Ovary (tissue), 9 donors: Measurements from ENCODE around the gene TTPAL. TPM values are rescaled to one million over a fixed set of nuclear protein-coding genes. Genes with fewer than 3 reads are reported as not detected.

Source experiments
- DNase-seq, 5 donors: peaks; one replicate each; pipeline ENCODE4 v3.0.0-alpha.2; 2019 to 2020
- H3K27ac ChIP-seq, 2 donors: fragments of 200-600 bp; one replicate each; pipeline versions ENCODE4 v1.5.1 to v1.8.0; 2019 to 2022
- H3K27me3 ChIP-seq: fragments of 200-600 bp; one replicate; pipeline ENCODE4 v1.8.0; 2022
- H3K36me3 ChIP-seq: fragments of 200-600 bp; sonication (generic); one replicate; pipeline ENCODE4 v1.5.1; 2019
- H3K4me1 ChIP-seq: one replicate; pipeline ENCODE4 v1.8.1; 2013; ENCODE audit warnings: mild to moderate bottlenecking, moderate library complexity; ENCODE audit not compliant: insufficient read depth
- H3K4me3 ChIP-seq: fragments of 200-600 bp; sonication (generic); one replicate; pipeline ENCODE4 v1.5.1; 2017
- H3K9me3 ChIP-seq, 2 donors: fragments of 200-600 bp in 1 of 2; sonication (generic) in 1 of 2; one replicate each; pipeline versions ENCODE4 v1.5.1 to v1.8.1; 2013 to 2019; ENCODE audit warnings: mild to moderate bottlenecking in 1 of 2, moderate library complexity in 1 of 2
- CTCF ChIP-seq, 3 donors: fragments of 450-650 bp in 2 of 3; fragments of 200-600 bp in 1 of 3; IDR thresholded peaks; one replicate each; pipeline versions ENCODE4 v1.5.1 to v1.8.0; 2016 to 2022; ENCODE audit warnings: antibody characterized with exemption in 3 of 3, mild to moderate bottlenecking in 1 of 3
- EP300 ChIP-seq: sonication (generic); formaldehyde crosslinking; IDR thresholded peaks from one replicate; pipeline ENCODE4 v1.6.1; 2017; ENCODE audit warnings: antibody characterized with exemption
- POLR2A ChIP-seq: fragments of 450-650 bp; IDR thresholded peaks from one replicate; pipeline ENCODE4 v1.6.1; 2017; ENCODE audit warnings: antibody characterized with exemption, mild to moderate bottlenecking, moderate library complexity
- WGBS, 3 donors: extraction: QIAGEN DNeasy Blood & Tissue Kit in 1 of 3; methylation state at CpG; one replicate each; pipeline versions ENCODE4 v1.1.5 to v1.1.7; 2013 to 2017; 5-methylcytosine and 5-hydroxymethylcytosine counted together
- intact Hi-C, 4 donors: fragments of 100-400 bp; cut with DNase I; formaldehyde crosslinking; loops; one replicate each; pipeline versions ENCODE4 v1.11.0 to v1.15.1; 2022 to 2023
- polyA plus RNA-seq, 2 donors: library from polyadenylated mRNA; stranded (reverse); fragments of 200-250 nt in 1 of 2; fragments of 350-450 nt in 1 of 2; fragmentation: Illumina TruSeq in 1 of 2; extraction: RNeasy Lipid Tissue Mini Kit (QIAGEN cat#74804) in 1 of 2; gene quantifications; one replicate each; pipeline ENCODE4 v1.2.3, GENCODE V29; 2013 to 2014
- total RNA-seq, 7 donors: library from RNA; depleted of rRNA in 2 of 7; stranded (reverse); fragments of >200 nt in 2 of 7; fragmentation: NEBNext Ultra II Directional in 3 of 7; extraction: Animal tissue kit (Norgen Biotek cat#: 25700) in 3 of 7; gene quantifications; one replicate each; pipeline versions ENCODE4 v1.1.0 to v1.2.4, GENCODE V29; 2016 to 2023
- donor health status: DM: no; HTN: no; CAD: no; lungs with moderate emphysema.
- donor health status: DM: no; HTN: no; CAD: no.
- donor health status: Bipolar disorder and iron deficiency.
- donor health status: DM: yes; HTN: yes; CAD: no.
- donor health status: DM: no; HTN: no; CAD: no.
- donor health status: DM: yes; HTN: yes; CAD: no.

Gene TTPAL
- total and polyA plus RNA-seq, 9 donors = 3.1 to 25.1 (median 10.9) TPM

GRCh38 chr20:44433751-44434538 is 41.7 kb upstream of the TTPAL start:
- peak in 1 of 5 donors; percentile 17 for DNase-seq
- WGBS, 3 donors = 66 to 74% (median 69%) methylated on average over 24 of the region's 24 CpGs
- H3K27me3 ChIP-seq = no peaks in the 10 kb centered on the region

GRCh38 chr20:44435630-44436335 is 39.9 kb upstream of the TTPAL start:
- Histone ChIP-seq H3K36me3 (no peaks in the 10 kb centered on the region), H3K27ac (no peak overlapping the region), H3K9me3 (no peaks in the 10 kb centered on the region), H3K27me3 (no peaks in the 10 kb centered on the region), H3K4me3 (no peak overlapping the region), H3K4me1 (peaks cover 4% of the 10 kb centered on the region)
- no peak for TF ChIP-seq POLR2A
- 79 to 85% (median 80%) methylated on average over 12 of the region's 12 CpGs for WGBS, 3 donors
- DNase-seq = no peak
- intact Hi-C loops = no loop called here

More at GRCh38 chr20:44433751-44434538, 41.7 kb upstream of the TTPAL start:
- TF ChIP-seq CTCF (IDR thresholded peaks at IDR 0.05) (no peak), POLR2A (no peak)
- intact Hi-C loops = no loop called here
- Histone ChIP-seq H3K9me3 (no peaks in the 10 kb centered on the region), H3K27ac (no peak overlapping the region), H3K36me3 (no peaks in the 10 kb centered on the region), H3K4me1 (peaks cover 4% of the 10 kb centered on the region), H3K4me3 (no peak overlapping the region)

GRCh38 chr20:44436393-44436792 is 39.3 kb upstream of the TTPAL start:
- H3K27ac ChIP-seq = no peak overlapping the region
- no peak for TF ChIP-seq POLR2A
- no peak for TF ChIP-seq EP300
- TF ChIP-seq CTCF (IDR thresholded peaks at IDR 0.05) = no peak
- no peak for DNase-seq
- H3K27me3 ChIP-seq = no peaks in the 10 kb centered on the region
- 62 to 68% (median 67%) methylated on average over 11 to 12 of the region's 12 CpGs for WGBS, 3 donors
- intact Hi-C loops = no loop called here
- no peaks in the 10 kb centered on the region for H3K36me3 ChIP-seq
- peaks cover 4% of the 10 kb centered on the region for H3K4me1 ChIP-seq
- H3K4me3 ChIP-seq = no peak overlapping the region
- H3K9me3 ChIP-seq = no peaks in the 10 kb centered on the region

- Histone ChIP-seq H3K4me3 (no peak overlapping the region), H3K4me1 (peaks cover 4% of the 10 kb centered on the region), H3K27ac (no peak overlapping the region), H3K9me3 (no peaks in the 10 kb centered on the region), H3K27me3 (no peaks in the 10 kb centered on the region), H3K36me3 (no peaks in the 10 kb centered on the region)
- intact Hi-C loops = no loop called here
- DNase-seq = no peak
- WGBS, 3 donors = 95% methylated on average over 5 of the region's 5 CpGs
- no peak for TF ChIP-seq POLR2A
- no peak for TF ChIP-seq CTCF (IDR thresholded peaks at IDR 0.05)
- TF ChIP-seq EP300 = no peak
These were observed 38.2 kb upstream of the TTPAL start for GRCh38 chr20:44437497-44437896.

GRCh38 chr20:44438782-44439181 is 36.9 kb upstream of the TTPAL start:
- no peak for TF ChIP-seq CTCF (IDR thresholded peaks at IDR 0.05)
- TF ChIP-seq POLR2A = no peak
- TF ChIP-seq EP300 = no peak
- Histone ChIP-seq H3K4me3 (no peak overlapping the region), H3K27ac (no peak overlapping the region), H3K27me3 (no peaks in the 10 kb centered on the region), H3K4me1 (peaks cover 6% of the 10 kb centered on the region), H3K9me3 (no peaks in the 10 kb centered on the region), H3K36me3 (no peaks in the 10 kb centered on the region)
- 84 to 90% (median 87%) methylated on average over 4 of the region's 4 CpGs for WGBS, 3 donors
- DNase-seq = no peak
- intact Hi-C loops = no loop called here
